ENCODE measurements around the gene PFN2. TPM values are rescaled to one million over a fixed set of nuclear protein-coding genes. Genes with fewer than 3 reads are reported as not detected.
A peak's percentile ranks its signal among the peaks of the same experiment; 100 is the strongest.

The PFN2 gene
- total RNA-seq, 4 donors from 2014 or later, result 64.1 to 208 (median 146) TPM

DNA sequence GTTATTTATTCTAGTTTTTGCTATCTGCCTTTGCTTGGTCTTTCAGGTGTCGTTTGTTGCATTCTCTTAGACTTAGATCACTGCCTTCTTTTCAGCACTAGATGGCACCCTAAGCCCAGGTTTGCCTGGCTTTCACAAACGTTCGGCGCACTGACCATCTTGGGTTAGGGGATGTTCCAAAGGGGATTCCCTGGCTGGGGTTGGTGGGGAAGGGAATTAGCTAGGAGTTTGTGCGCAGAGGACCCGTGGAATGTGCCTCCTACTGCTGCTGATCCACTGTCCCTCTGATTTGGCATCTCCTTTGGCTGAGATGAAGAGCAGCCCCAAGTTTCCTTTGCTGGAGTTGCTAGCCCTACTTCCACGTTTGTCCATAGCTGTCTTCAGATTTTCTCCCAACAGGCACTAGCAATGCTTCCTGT, 33.9 kb downstream of the PFN2 start:
- ATAC-seq (peak; percentile 82 to 87), DNase-seq (peak; percentile 33 to 47)
- in situ Hi-C loops (cut with MboI; ENCODE audit: low sequenced_read_pairs in 4 of 4), result loop anchor here in 3 of 4 donors (25.0 kb wide), 1 partner anchor 550 kb away; no protein-coding TSS in a partner anchor
- H3K27ac ChIP-seq, result peak overlapping the region in 3 of 4 donors; percentile 11 to 28 (median 17)
- no peaks in the 10 kb centered on the region for H3K9me3 ChIP-seq
- H3K36me3 ChIP-seq, result no peaks in the 10 kb centered on the region
- intact Hi-C loops (cut with DNase I; ENCODE audit: low total_unique reads), result loop anchor here (1.0 to 5.0 kb wide), 2 partner anchors 247 to 560 kb away; no protein-coding TSS in a partner anchor
- peaks cover 15 to 17% of the 10 kb centered on the region in 2 donors for H3K4me1 ChIP-seq
- no peak for TF ChIP-seq POLR2A (IDR thresholded peaks at IDR 0.05)
- TF ChIP-seq, protein P1, sequence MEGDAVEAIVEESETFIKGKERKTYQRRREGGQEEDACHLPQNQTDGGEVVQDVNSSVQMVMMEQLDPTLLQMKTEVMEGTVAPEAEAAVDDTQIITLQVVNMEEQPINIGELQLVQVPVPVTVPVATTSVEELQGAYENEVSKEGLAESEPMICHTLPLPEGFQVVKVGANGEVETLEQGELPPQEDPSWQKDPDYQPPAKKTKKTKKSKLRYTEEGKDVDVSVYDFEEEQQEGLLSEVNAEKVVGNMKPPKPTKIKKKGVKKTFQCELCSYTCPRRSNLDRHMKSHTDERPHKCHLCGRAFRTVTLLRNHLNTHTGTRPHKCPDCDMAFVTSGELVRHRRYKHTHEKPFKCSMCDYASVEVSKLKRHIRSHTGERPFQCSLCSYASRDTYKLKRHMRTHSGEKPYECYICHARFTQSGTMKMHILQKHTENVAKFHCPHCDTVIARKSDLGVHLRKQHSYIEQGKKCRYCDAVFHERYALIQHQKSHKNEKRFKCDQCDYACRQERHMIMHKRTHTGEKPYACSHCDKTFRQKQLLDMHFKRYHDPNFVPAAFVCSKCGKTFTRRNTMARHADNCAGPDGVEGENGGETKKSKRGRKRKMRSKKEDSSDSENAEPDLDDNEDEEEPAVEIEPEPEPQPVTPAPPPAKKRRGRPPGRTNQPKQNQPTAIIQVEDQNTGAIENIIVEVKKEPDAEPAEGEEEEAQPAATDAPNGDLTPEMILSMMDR (IDR thresholded peaks at IDR 0.05 in 4 of 5, conservative IDR thresholded peaks at IDR 0.05 in 1 of 5), result peak; percentile 63 to 85 (median 71)
- H3K4me3 ChIP-seq, result no peak overlapping the region
- no peaks in the 10 kb centered on the region for H3K27me3 ChIP-seq

DNA sequence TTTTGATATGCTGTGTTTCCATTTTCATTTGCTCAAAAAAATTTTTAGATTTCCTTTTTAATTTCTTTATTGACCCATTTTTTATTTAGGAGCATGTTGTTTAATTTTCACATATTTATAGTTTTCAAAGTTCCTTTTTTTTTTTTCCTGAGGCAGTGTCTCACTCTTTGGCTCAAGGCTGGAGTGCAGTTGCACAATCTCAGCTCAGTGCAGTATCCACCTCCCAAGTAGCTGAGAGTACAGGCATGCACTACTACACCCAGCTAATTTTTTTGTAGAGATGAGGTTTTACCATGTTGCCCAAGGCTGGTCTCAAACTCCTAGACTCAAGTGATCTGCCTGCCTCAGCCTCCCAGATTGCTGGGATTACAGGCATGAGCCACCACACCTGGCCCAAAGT, 36.2 kb downstream of the PFN2 start:
- ATAC-seq (peak; percentile 56 to 72), DNase-seq (peak in 1 of 2 donors; percentile 32)
- Histone ChIP-seq H3K27me3 (no peaks in the 10 kb centered on the region), H3K9me3 (no peaks in the 10 kb centered on the region), H3K4me1 (peaks cover 15 to 17% of the 10 kb centered on the region in 2 donors), H3K4me3 (no peak overlapping the region), H3K36me3 (no peaks in the 10 kb centered on the region), H3K27ac (peak overlapping the region in 3 of 4 donors; percentile 5 to 32 (median 10))
- intact Hi-C loops (cut with DNase I; ENCODE audit: low total_unique reads), result no loop called here
- no peak for TF ChIP-seq POLR2A (IDR thresholded peaks at IDR 0.05)
- TF ChIP-seq, protein P1 (IDR thresholded peaks at IDR 0.05 in 4 of 5, conservative IDR thresholded peaks at IDR 0.05 in 1 of 5), result no peak
- in situ Hi-C loops (cut with MboI; ENCODE audit: low sequenced_read_pairs in 4 of 4), result loop anchor here in 3 of 4 donors (25.0 kb wide), 1 partner anchor 553 kb away; no protein-coding TSS in a partner anchor

DNA sequence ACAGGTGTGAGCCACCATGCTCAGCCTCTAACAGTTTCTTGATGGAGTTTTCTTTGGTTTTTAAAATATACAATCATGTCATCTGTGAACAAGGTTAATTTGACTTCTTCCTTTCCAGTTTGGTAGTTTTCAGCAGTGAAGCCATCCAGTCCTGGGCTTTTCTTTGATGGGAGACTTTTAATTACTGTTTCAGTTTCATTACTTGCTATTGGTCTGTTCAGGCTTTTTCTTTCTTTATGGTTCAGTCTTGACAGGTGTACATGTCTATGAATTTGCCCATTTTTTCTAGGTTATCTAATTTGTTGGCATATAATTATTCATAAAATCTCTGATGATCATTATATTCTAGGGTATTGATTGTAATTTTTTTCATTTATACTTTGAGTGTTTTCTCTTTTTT, 36.8 kb downstream of the PFN2 start:
- Histone ChIP-seq H3K9me3 (no peaks in the 10 kb centered on the region), H3K4me3 (no peak overlapping the region), H3K36me3 (no peaks in the 10 kb centered on the region), H3K4me1 (peaks cover 15 to 17% of the 10 kb centered on the region in 2 donors), H3K27me3 (no peaks in the 10 kb centered on the region), H3K27ac (no peak overlapping the region)
- in situ Hi-C loops (cut with MboI; ENCODE audit: low sequenced_read_pairs in 4 of 4) (loop anchor here in 3 of 4 donors (25.0 kb wide), 1 partner anchor 553 kb away; no protein-coding TSS in a partner anchor), intact Hi-C loops (cut with DNase I; ENCODE audit: low total_unique reads) (no loop called here)
- ATAC-seq (no peak), DNase-seq (no peak)
- TF ChIP-seq, protein P1 (IDR thresholded peaks at IDR 0.05 in 4 of 5, conservative IDR thresholded peaks at IDR 0.05 in 1 of 5), result no peak
- no peak for TF ChIP-seq POLR2A (IDR thresholded peaks at IDR 0.05)

DNA sequence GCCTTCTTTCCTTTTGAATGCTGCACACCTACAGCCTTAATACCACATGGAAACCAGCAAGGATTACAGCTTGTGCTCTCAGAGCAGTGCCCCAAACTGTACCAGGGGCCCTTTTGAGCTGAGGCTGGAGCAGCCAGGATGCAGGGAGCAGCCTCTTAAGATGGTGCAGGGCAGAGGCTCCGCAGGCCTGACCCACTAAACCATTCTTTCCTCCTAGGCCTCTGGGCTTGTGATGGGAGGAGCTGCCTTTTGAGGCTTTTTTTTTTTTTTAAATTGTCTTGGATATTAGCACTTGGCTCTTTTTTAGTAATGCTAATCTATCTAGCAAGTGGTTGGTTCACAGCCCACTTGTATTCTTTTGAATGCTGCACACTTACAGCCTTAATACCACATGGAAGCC, 37.7 kb downstream of the PFN2 start:
- in situ Hi-C loops (cut with MboI; ENCODE audit: low sequenced_read_pairs in 4 of 4) (loop anchor here in 3 of 4 donors (25.0 kb wide), 1 partner anchor 554 kb away; no protein-coding TSS in a partner anchor), intact Hi-C loops (cut with DNase I; ENCODE audit: low total_unique reads) (no loop called here)
- Histone ChIP-seq H3K27ac (no peak overlapping the region), H3K9me3 (no peaks in the 10 kb centered on the region), H3K27me3 (no peaks in the 10 kb centered on the region), H3K4me1 (peaks cover 15 to 17% of the 10 kb centered on the region in 2 donors), H3K4me3 (no peak overlapping the region), H3K36me3 (no peaks in the 10 kb centered on the region)
- no peak for TF ChIP-seq POLR2A (IDR thresholded peaks at IDR 0.05)
- TF ChIP-seq, protein P1 (IDR thresholded peaks at IDR 0.05 in 4 of 5, conservative IDR thresholded peaks at IDR 0.05 in 1 of 5), result no peak
- DNase-seq (no peak), ATAC-seq (no peak)

Data from gastrocnemius medialis (tissue), 4 donors.